ENCODE measurements around the gene STAC3.

DNA sequence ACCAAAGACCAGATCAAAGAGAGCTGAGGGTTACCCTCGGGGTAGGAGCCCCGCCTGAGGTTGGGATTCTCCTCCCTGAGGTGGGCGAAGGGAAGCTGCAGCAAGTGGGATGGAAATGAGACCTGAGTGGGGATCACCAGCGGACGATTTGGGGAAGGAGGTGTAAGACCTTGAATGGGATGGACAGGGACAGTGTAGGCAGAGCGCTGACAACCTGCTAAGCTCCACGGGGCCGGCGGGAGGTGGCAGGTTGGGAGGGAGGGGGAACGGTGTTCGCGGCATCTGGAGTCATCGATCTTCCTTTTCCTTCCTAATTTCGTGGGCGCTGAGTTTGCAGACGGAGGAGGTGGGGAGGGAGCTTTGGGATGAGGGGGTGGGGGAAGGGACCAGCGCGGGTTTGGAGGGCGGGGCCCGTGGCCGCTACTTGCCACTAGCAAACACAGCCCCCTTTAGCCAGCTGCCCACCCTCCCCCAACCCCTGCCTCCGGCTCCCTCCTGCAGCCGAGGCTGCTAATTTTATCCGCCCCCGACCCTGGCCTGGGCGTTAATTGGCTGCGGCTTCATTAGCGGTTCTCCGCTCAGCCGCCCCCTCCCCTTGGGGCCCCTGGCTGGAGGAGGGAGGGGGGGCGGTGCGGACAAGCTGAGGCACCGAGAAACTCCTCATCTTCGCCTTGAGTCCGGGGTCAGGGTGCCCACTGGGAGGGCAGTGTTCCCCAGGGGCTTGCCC, 24.2 kb downstream of the STAC3 start:
- no peak for TF ChIP-seq POLR2A (IDR thresholded peaks at IDR 0.05)
- TF ChIP-seq, protein P1, sequence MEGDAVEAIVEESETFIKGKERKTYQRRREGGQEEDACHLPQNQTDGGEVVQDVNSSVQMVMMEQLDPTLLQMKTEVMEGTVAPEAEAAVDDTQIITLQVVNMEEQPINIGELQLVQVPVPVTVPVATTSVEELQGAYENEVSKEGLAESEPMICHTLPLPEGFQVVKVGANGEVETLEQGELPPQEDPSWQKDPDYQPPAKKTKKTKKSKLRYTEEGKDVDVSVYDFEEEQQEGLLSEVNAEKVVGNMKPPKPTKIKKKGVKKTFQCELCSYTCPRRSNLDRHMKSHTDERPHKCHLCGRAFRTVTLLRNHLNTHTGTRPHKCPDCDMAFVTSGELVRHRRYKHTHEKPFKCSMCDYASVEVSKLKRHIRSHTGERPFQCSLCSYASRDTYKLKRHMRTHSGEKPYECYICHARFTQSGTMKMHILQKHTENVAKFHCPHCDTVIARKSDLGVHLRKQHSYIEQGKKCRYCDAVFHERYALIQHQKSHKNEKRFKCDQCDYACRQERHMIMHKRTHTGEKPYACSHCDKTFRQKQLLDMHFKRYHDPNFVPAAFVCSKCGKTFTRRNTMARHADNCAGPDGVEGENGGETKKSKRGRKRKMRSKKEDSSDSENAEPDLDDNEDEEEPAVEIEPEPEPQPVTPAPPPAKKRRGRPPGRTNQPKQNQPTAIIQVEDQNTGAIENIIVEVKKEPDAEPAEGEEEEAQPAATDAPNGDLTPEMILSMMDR (IDR thresholded peaks at IDR 0.05) = no peak
